Heart right ventricle (tissue), 16 donors: ENCODE results near the gene CACNA1G. TPM values are rescaled to one million over a fixed set of nuclear protein-coding genes. Genes with fewer than 3 reads are reported as not detected.

ENCODE experiments used
- ATAC-seq, 8 donors: fragments of 200-7000 bp; cut with Tn5 transposase; one replicate each; pipeline ENCODE4 v1.9.1; 2020; ENCODE audit warnings: mild to moderate bottlenecking in 8 of 8, moderate library complexity in 8 of 8, moderate number of reproducible peaks in 1 of 8
- DNase-seq, 2 donors: peaks; one replicate each; pipeline ENCODE4 v3.0.0-alpha.2; 2020
- H3K27ac ChIP-seq, 10 donors: fragments of 200-600 bp; sonication (generic) in 2 of 10; one replicate each; pipeline versions ENCODE4 v1.5.0 to v1.8.0; 2020 to 2022; ENCODE audit warnings: mild to moderate bottlenecking in 3 of 10
- H3K27me3 ChIP-seq, 7 donors: fragments of 200-600 bp; one replicate each; pipeline ENCODE4 v1.8.0; 2021 to 2022; ENCODE audit warnings: mild to moderate bottlenecking in 2 of 7
- H3K36me3 ChIP-seq, 9 donors: fragments of 200-600 bp; sonication (generic) in 1 of 9; one replicate each; pipeline versions ENCODE4 v1.5.0 to v1.8.0; 2020 to 2022; ENCODE audit warnings: mild to moderate bottlenecking in 2 of 9
- H3K4me1 ChIP-seq, 9 donors: fragments of 200-600 bp; sonication (generic) in 1 of 9; one replicate each; pipeline versions ENCODE4 v1.5.0 to v1.8.0; 2020 to 2022; ENCODE audit warnings: mild to moderate bottlenecking in 4 of 9
- H3K4me3 ChIP-seq, 10 donors: fragments of 200-600 bp; sonication (generic) in 2 of 10; one replicate each; pipeline versions ENCODE4 v1.5.0 to v1.8.0; 2020 to 2022; ENCODE audit warnings: mild to moderate bottlenecking in 7 of 10, moderate library complexity in 2 of 10
- H3K9me3 ChIP-seq, 11 donors: fragments of 200-600 bp in 10 of 11; sonication (generic) in 2 of 11; one replicate each; pipeline versions ENCODE4 v1.5.0 to v1.8.0; 2013 to 2022; ENCODE audit warnings: mild to moderate bottlenecking in 2 of 11, control low read depth in 1 of 11, moderate library complexity in 1 of 11
- WGBS, 2 donors: extraction: QIAGEN DNeasy Blood & Tissue Kit; methylation state at CpG; one replicate each; pipeline ENCODE4 v1.1.7; 2013; ENCODE audit warnings: inconsistent platforms in 1 of 2; 5-methylcytosine and 5-hydroxymethylcytosine counted together
- intact Hi-C, 10 donors: fragments of 100-400 bp; cut with DNase I; formaldehyde crosslinking; loops; one replicate each; pipeline versions ENCODE4 v1.11.1 to v1.14.2; 2022
- polyA plus RNA-seq, 2 donors: library from polyadenylated mRNA; stranded (reverse); fragments of 200-250 nt; gene quantifications; one replicate each; pipeline ENCODE4 v1.2.3, GENCODE V29; 2013
- total RNA-seq, 10 donors: library from RNA; stranded (reverse); fragmentation: NEBNext Ultra II Directional in 3 of 10; extraction: Animal tissue kit (Norgen Biotek cat#: 25700) in 3 of 10; gene quantifications; one replicate each; pipeline versions ENCODE4 v1.2.1 to v1.2.4, GENCODE V29; 2021 to 2023
- TF ChIP-seq, protein P1 (sequence below), 9 donors: fragments of 200-600 bp; sonication (generic) in 2 of 9; IDR thresholded peaks; one replicate each; pipeline versions ENCODE4 v1.5.0 to v1.8.0; 2021 to 2022; ENCODE audit warnings: antibody characterized with exemption in 9 of 9, mild to moderate bottlenecking in 5 of 9, moderate library complexity in 1 of 9
- donor health status: Arrhythmogenic right ventricular cardiomyopathy.
- donor health status: ischemic (EF 13 %, LVEDD 7.1; RV severe dilation, severe dysfunction).
- donor health status: healthy with polysubstance abuse.
- donor health status: DM: no; HTN: yes; CAD: no.
- donor health status: DM: no; HTN: no; CAD: no.
- donor health status: ischemic (EF 25% LVEDD 6.9; RV normal size, moderate dysfunction).
- donor health status: ischemic (EF 25% LVEDD 5.7; RV mildly dilated, moderate dysfunction).
- donor health status: healthy.
- donor health status: DM: yes; HTN: yes; CAD: no.
- donor health status: Ischemic cardiomyopathy.
- donor health status: ischemic (EF 35%, LVEDD 5.7; RV mildly dilated, moderate dysfunction).
- donor health status: nonischemic (EF 11% LVEDD 7.7; RV severe dilation, severe dysfunction).
- donor health status: DM: yes; HTN: yes; CAD: no.
- donor health status: PGD.
- donor health status: ischemic (EF 29% LVEDD 5.4; RV normal size, mild dysfunction).
- donor health status: nonischemic (EF 23%, LVEDD 6.1; RV moderate dilation, normal function).

Gene CACNA1G
- total and polyA plus RNA-seq, 12 donors: 0.04 to 0.46 (median 0.24) TPM

DNA sequence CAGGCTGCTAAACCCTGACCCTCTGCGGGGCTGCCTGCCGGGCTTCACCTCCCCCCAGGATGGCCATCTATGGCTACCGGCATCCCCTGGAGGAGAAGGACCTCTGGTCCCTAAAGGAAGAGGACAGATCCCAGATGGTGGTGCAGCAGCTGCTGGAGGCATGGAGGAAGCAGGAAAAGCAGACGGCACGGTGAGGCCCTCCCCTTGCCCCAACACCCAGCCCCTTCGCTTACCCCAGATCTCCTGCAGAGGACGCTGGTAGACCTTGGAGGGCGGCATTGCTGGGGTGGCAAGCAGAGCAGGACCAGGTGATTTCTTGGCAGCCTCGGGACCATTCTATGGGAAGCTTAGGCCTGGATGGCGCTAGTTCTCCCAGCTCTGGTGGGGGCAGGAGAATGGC, 98.7 kb downstream of the CACNA1G start:
- Histone ChIP-seq H3K9me3 (no peaks in the 10 kb centered on the region), H3K4me3 (no peak overlapping the region), H3K27ac (no peak overlapping the region), H3K36me3 (no peaks in the 10 kb centered on the region), H3K27me3 (no peaks in the 10 kb centered on the region), H3K4me1 (peaks cover 0 to 34% (median 29%) of the 10 kb centered on the region in 9 donors)
- TF ChIP-seq, protein P1, sequence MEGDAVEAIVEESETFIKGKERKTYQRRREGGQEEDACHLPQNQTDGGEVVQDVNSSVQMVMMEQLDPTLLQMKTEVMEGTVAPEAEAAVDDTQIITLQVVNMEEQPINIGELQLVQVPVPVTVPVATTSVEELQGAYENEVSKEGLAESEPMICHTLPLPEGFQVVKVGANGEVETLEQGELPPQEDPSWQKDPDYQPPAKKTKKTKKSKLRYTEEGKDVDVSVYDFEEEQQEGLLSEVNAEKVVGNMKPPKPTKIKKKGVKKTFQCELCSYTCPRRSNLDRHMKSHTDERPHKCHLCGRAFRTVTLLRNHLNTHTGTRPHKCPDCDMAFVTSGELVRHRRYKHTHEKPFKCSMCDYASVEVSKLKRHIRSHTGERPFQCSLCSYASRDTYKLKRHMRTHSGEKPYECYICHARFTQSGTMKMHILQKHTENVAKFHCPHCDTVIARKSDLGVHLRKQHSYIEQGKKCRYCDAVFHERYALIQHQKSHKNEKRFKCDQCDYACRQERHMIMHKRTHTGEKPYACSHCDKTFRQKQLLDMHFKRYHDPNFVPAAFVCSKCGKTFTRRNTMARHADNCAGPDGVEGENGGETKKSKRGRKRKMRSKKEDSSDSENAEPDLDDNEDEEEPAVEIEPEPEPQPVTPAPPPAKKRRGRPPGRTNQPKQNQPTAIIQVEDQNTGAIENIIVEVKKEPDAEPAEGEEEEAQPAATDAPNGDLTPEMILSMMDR (IDR thresholded peaks at IDR 0.05): no peak
- intact Hi-C loops: no loop called here
- 76% methylated on average over 10 of the region's 10 CpGs for WGBS, 2 donors
- ATAC-seq (no peak), DNase-seq (no peak)

DNA sequence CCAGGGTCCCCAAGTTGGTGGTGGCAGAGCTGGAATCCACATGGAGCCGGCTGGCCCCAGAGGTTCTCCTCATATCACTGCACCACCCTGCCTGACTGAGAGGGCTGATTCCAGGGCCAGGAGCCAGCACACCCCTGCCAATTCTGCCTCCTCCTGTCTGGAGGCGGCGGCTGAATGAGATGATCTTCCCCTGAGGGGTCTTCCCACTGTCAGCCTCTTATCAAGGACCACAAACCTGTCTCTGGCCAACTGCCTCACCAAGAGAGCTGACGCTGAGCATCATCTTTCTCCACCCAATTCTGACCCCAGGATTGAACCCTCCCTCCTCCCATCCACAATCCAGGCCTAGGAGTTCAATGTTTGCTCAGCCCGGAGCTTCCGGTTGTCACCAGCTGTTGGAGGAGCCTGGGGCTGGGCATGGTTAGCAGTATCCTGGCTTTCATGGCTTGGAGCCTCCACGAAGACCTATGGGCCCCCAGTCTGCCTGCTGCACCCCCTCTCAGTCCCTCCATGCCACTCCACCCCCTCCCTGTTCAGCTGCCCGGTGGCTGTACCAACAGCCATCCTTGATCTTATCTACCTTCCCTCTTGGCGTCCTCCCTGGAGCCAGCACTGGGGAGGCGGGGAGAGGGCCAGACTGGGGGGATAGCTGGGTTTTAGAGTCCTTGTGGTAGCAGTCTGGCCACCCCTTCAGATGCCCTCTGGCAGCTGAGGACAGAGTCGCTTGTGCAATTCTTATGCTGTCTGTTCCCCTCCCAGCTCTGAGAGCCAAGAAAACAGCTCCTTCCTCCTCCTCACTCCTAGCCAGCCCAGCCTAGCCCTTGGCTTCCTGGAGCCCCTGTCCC, 99.7 kb downstream of the CACNA1G start:
- Histone ChIP-seq H3K4me1 (peaks cover 0 to 34% (median 29%) of the 10 kb centered on the region in 9 donors), H3K36me3 (no peaks in the 10 kb centered on the region), H3K4me3 (no peak overlapping the region), H3K27me3 (no peaks in the 10 kb centered on the region), H3K27ac (peak overlapping the region in 9 of 10 donors; percentile 16 to 80 (median 46)), H3K9me3 (no peaks in the 10 kb centered on the region)
- ATAC-seq (peak; percentile 25 to 82 (median 64)), DNase-seq (peak in 1 of 2 donors; percentile 59)
- intact Hi-C loops: no loop called here
- TF ChIP-seq, protein P1 (IDR thresholded peaks at IDR 0.05): no peak
- WGBS, 2 donors: 36 to 37% methylated on average over 11 of the region's 11 CpGs

DNA sequence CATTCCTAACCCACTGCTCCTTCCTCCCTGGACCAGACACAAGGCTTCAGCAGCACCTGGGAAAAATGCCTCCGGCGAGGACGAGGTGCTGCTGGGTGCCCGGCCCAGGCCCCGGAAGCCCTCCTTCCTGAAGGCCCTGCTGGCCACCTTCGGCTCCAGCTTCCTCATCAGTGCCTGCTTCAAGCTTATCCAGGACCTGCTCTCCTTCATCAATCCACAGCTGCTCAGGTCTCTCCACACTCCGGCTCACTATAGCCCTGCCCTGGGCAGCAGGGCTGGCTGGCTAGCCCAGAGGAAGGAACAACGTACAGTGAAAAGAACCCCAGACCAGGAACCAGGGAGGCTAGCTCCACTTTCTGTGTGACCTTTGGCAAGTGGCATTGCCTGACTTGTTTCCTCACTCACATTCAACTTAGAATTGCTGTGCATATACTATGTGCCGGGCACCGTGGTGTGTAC, 100.4 kb downstream of the CACNA1G start:
- TF ChIP-seq, protein P1 (IDR thresholded peaks at IDR 0.05): no peak
- no peaks in the 10 kb centered on the region for H3K27me3 ChIP-seq
- intact Hi-C loops: no loop called here
- no peaks in the 10 kb centered on the region for H3K36me3 ChIP-seq
- WGBS, 2 donors: 80 to 84% methylated on average over 10 of the region's 10 CpGs
- H3K4me1 ChIP-seq: peaks cover 0 to 34% (median 29%) of the 10 kb centered on the region in 9 donors
- ATAC-seq: peak in 6 of 8 donors; percentile 1 to 54 (median 20)
- peak overlapping the region in 9 of 10 donors; percentile 16 to 80 (median 46) for H3K27ac ChIP-seq
- no peak overlapping the region for H3K4me3 ChIP-seq
- no peaks in the 10 kb centered on the region for H3K9me3 ChIP-seq
- DNase-seq: no peak

DNA sequence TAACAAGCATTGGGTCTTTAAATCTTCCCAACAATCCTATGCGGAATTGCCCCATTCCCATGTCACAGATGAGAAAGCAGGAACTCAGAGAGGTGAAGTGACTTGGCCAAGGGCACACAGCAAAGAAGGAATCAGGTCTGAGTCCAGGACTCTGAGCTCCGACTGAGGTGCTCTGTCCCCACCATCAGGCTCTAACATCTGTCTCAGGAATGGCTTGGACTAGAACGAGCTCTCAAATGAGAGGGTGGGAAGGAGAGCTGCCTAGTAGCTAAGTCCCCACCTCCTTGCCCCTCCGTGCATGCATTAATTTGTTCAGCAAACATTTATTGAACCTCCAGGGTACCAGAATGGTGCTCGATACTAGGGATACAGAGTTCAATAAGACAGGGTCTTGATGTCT, 100.8 kb downstream of the CACNA1G start:
- no peak overlapping the region for H3K4me3 ChIP-seq
- ATAC-seq (no peak), DNase-seq (no peak)
- 89 to 90% methylated on average over 5 of the region's 5 CpGs for WGBS, 2 donors
- no peaks in the 10 kb centered on the region for H3K9me3 ChIP-seq
- intact Hi-C loops: no loop called here
- TF ChIP-seq, protein P1 (IDR thresholded peaks at IDR 0.05): no peak
- H3K4me1 ChIP-seq: peaks cover 0 to 34% (median 29%) of the 10 kb centered on the region in 9 donors
- H3K36me3 ChIP-seq: no peaks in the 10 kb centered on the region
- peak overlapping the region in 7 of 10 donors; percentile 14 to 80 (median 52) for H3K27ac ChIP-seq
- H3K27me3 ChIP-seq: no peaks in the 10 kb centered on the region
